ENCODE results near the gene WDPCP. TPM values are rescaled to one million over a fixed set of nuclear protein-coding genes. Genes with fewer than 3 reads are reported as not detected.
"Not testable (repeated sequence)": the region's sequence is repeated elsewhere in the genome, so short reads cannot be mapped to it uniquely, and the experiment has no call there.

The WDPCP gene
- polyA plus RNA-seq, 5 donors: 10.1 to 18.0 (median 15.4) TPM

- DNase-seq: no peak
Observed at GRCh38 chr2:63446658-63447057, 141.6 kb downstream of the WDPCP start.

GRCh38 chr2:63444565-63445288 is 143.6 kb downstream of the WDPCP start:
- DNase-seq: no peak

- DNase-seq: no peak
Observed at GRCh38 chr2:63440612-63441011, 147.7 kb downstream of the WDPCP start.

GRCh38 chr2:63438181-63438580 is 150.1 kb downstream of the WDPCP start:
- DNase-seq: no peak

- DNase-seq: no peak
Observed at GRCh38 chr2:63436488-63436887, 151.8 kb downstream of the WDPCP start.

- DNase-seq: no peak
Observed at GRCh38 chr2:63435070-63435469, 153.2 kb downstream of the WDPCP start.

GRCh38 chr2:63434024-63435001 is 154.0 kb downstream of the WDPCP start:
- no peak for DNase-seq

GRCh38 chr2:63432373-63432772 is 155.9 kb downstream of the WDPCP start:
- no peak for DNase-seq

- DNase-seq: no peak
Observed at GRCh38 chr2:63425606-63426005, 162.7 kb downstream of the WDPCP start.

GRCh38 chr2:63425079-63425416 is 163.2 kb downstream of the WDPCP start:
- DNase-seq: no peak

- no peak for DNase-seq
Observed at GRCh38 chr2:63424329-63425078, 163.8 kb downstream of the WDPCP start.

GRCh38 chr2:63422556-63422955 is 165.7 kb downstream of the WDPCP start:
- DNase-seq: peak; percentile 55 to 57

- DNase-seq: no peak
Observed at GRCh38 chr2:63408530-63408929, 179.7 kb downstream of the WDPCP start.

GRCh38 chr2:63406641-63407040 is 181.6 kb downstream of the WDPCP start:
- no peak for DNase-seq

- DNase-seq: no peak
Observed at GRCh38 chr2:63403820-63404219, 184.5 kb downstream of the WDPCP start.

GRCh38 chr2:63402889-63403288 is 185.4 kb downstream of the WDPCP start:
- not testable (repeated sequence) for DNase-seq

- no peak for DNase-seq
Observed at GRCh38 chr2:63399156-63399555, 189.1 kb downstream of the WDPCP start.

GRCh38 chr2:63379451-63379850 is 208.8 kb downstream of the WDPCP start:
- DNase-seq: no peak

GRCh38 chr2:63378589-63378988 is 209.7 kb downstream of the WDPCP start:
- DNase-seq: no peak

GRCh38 chr2:63374341-63374740 is 213.9 kb downstream of the WDPCP start:
- DNase-seq: no peak

- no peak for DNase-seq
Observed at GRCh38 chr2:63372549-63372948, 215.7 kb downstream of the WDPCP start.

- no peak for DNase-seq
Observed at GRCh38 chr2:63369146-63369545, 219.1 kb downstream of the WDPCP start.

All from right lung (tissue), 5 donors.